Breast epithelium (tissue), 3 donors: Measurements from ENCODE around the gene REEP3.

Experiments
- CTCF ChIP-seq, 3 donors: fragments of 450-650 bp; IDR thresholded peaks; one replicate each; pipeline ENCODE4 v1.5.1; 2016 to 2017; ENCODE audit warnings: antibody characterized with exemption in 3 of 3, mild to moderate bottlenecking in 3 of 3, moderate library complexity in 3 of 3
- POLR2A ChIP-seq: fragments of 450-650 bp; IDR thresholded peaks from one replicate; pipeline ENCODE4 v1.6.1; 2016; ENCODE audit warnings: antibody characterized with exemption, mild to moderate bottlenecking, moderate library complexity

DNA sequence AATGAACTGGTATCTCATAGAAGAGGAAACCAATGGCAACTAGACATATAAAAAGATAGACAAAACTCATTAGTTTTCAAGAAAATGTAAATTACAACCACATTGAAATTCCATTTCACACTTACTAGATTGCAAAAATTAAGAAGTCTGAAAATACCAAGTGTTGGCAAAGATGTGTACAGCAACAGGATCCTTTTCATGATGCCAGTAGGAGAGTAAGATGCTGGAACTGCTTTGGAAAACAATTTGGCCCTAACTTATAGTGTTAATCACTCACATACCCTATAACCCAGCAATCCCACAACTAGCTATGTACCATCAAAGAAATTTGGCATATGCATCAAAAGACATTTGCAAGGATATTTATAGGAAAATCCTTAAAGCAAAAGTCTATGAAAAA, 15.5 kb downstream of the REEP3 start:
- TF ChIP-seq CTCF (IDR thresholded peaks at IDR 0.05) = no peak
- no peak for TF ChIP-seq POLR2A
